ENCODE measurements around the gene LGALS1. TPM values are rescaled to one million over a fixed set of nuclear protein-coding genes. Genes with fewer than 3 reads are reported as not detected.

Gene LGALS1
- total and polyA plus RNA-seq, 9 of the 15 experiments (the other 6 are each of a cell fraction or from before 2014, with no cell fraction given): 160 to 800 (median 330) TPM

DNA sequence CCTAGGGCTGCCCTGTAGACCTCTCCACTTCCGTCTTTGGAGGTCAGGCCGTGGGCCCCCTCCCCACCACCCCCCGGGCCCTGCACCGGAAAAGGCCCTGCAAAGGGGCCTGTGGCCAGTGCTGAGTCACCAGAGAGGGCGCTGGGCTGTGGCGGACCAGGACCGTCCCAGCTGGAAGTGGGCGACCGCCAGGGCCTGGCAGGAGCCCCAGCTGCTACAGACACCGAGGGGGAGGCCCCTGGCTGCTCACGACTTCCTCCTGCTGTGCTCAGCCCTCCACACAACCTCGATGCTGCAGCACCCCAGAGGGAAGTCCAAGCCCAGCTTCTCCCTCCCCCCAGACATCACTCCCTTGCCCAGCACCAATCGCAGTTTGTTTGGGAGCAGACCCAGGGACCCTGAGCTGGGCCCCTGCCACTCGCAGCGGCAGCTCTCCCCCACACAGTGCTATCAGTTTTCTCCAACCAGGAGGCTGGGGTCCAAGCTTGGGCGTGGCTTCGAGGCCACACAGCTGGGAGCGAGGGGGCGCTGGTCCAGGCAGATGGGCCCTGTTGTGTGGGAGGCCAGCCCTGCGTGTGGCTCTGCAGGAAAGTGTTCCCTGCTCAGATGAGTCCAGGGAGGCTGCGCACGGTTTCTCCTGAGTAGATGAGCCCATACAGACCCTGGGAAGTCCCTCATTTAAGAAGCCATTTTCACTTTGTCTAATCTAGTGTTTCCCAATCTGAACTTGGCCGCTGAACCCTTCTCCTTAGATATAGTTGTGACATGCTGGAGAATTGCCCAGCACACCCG is 41.6 kb upstream of the LGALS1 start (continued):
- no peak for TF ChIP-seq GTF3C2 (IDR thresholded peaks at IDR 0.05; ENCODE audit: borderline replicate concordance, extremely low read depth, insufficient read length)
- no peak for TF ChIP-seq STAT5B (CRISPR knock-in tag; IDR thresholded peaks at IDR 0.05)
- TF ChIP-seq, protein P1, sequence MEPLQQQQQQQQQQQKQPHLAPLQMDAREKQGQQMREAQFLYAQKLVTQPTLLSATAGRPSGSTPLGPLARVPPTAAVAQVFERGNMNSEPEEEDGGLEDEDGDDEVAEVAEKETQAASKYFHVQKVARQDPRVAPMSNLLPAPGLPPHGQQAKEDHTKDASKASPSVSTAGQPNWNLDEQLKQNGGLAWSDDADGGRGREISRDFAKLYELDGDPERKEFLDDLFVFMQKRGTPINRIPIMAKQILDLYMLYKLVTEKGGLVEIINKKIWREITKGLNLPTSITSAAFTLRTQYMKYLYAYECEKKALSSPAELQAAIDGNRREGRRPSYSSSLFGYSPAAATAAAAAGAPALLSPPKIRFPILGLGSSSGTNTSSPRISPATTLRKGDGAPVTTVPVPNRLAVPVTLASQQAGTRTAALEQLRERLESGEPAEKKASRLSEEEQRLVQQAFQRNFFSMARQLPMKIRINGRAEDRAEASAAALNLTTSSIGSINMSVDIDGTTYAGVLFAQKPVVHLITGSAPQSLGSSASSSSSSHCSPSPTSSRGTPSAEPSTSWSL (CRISPR knock-in tag; IDR thresholded peaks at IDR 0.05; ENCODE audit: borderline replicate concordance): no peak
- no peak for TF ChIP-seq CHCHD3 (CRISPR knock-in tag; IDR thresholded peaks at IDR 0.05)
- TF ChIP-seq TAF7 (tag; IDR thresholded peaks at IDR 0.05): no peak
- TF ChIP-seq SAFB (IDR thresholded peaks at IDR 0.05; ENCODE audit: borderline replicate concordance, low read depth, low read length): no peak
- no peak for TF ChIP-seq GMEB1 (CRISPR knock-in tag; IDR thresholded peaks at IDR 0.05)
- no peak for TF ChIP-seq POLR3G (IDR thresholded peaks at IDR 0.05; ENCODE audit: extremely low read depth, insufficient read length, insufficient replicate concordance)
- TF ChIP-seq NR3C1 (CRISPR knock-in tag; IDR thresholded peaks at IDR 0.05): no peak
- TF ChIP-seq RAD51 (IDR thresholded peaks at IDR 0.05; ENCODE audit: borderline replicate concordance, low read depth): no peak
- TF ChIP-seq BMI1 (IDR thresholded peaks at IDR 0.05; ENCODE audit: low read length): no peak
- TF ChIP-seq ZNF318 (IDR thresholded peaks at IDR 0.05; ENCODE audit: borderline replicate concordance in 1 of 2, low read depth in 1 of 2): no peak

Measured in K562 (cell line).